Mesendoderm (in vitro differentiated cells): ENCODE results near the gene PNLIPRP1.

Experiments
- DNase-seq: peaks from one replicate; pipeline ENCODE4 v3.0.0; 2013
- H2AK5ac ChIP-seq: 2 replicates; pipeline ENCODE4 v1.6.1; 2013; ENCODE audit warnings: low read length, inconsistent platforms
- H2BK120ac ChIP-seq: 2 replicates; pipeline ENCODE4 v1.6.1; 2013; ENCODE audit warnings: low read depth, mild to moderate bottlenecking, low read length, moderate library complexity, mixed read lengths
- H2BK15ac ChIP-seq: replicated peaks from 2 replicates; pipeline ENCODE4 v1.6.1; 2013; ENCODE audit warnings: low read depth, mild to moderate bottlenecking, moderate library complexity
- H2BK5ac ChIP-seq: 2 replicates; pipeline ENCODE4 v1.6.1; 2013; ENCODE audit warnings: low read length, inconsistent platforms
- H3K18ac ChIP-seq: 2 replicates; pipeline ENCODE4 v1.6.1; 2013; ENCODE audit warnings: mild to moderate bottlenecking, low read length, mixed read lengths
- H3K23ac ChIP-seq: one replicate; pipeline ENCODE4 v1.6.1; 2013; ENCODE audit warnings: low read length
- H3K27ac ChIP-seq: 2 replicates; pipeline ENCODE4 v1.5.1; 2013; ENCODE audit warnings: low read depth, mild to moderate bottlenecking, inconsistent platforms, low read length, moderate library complexity
- H3K27me3 ChIP-seq: 2 replicates; pipeline ENCODE4 v1.6.1; 2013; ENCODE audit warnings: low read length, control low read depth, mild to moderate bottlenecking, inconsistent platforms; ENCODE audit not compliant: insufficient read depth, poor library complexity
- H3K36me3 ChIP-seq: 2 replicates; pipeline ENCODE4 v1.6.1; 2013; ENCODE audit warnings: low read length, inconsistent platforms; ENCODE audit not compliant: control insufficient read depth, insufficient read depth
- H3K4ac ChIP-seq: one replicate; pipeline ENCODE4 v1.6.1; 2013; ENCODE audit warnings: low read depth, mild to moderate bottlenecking, low read length, moderate library complexity
- H3K4me1 ChIP-seq: 2 replicates; pipeline ENCODE4 v1.6.1; 2013; ENCODE audit warnings: low read depth, low read length, inconsistent platforms; ENCODE audit not compliant: control insufficient read depth
- H3K4me2 ChIP-seq: 2 replicates; pipeline ENCODE4 v1.6.1; 2013; ENCODE audit warnings: low read length
- H3K4me3 ChIP-seq: 2 replicates; pipeline ENCODE4 v1.5.1; 2013; ENCODE audit warnings: mild to moderate bottlenecking, low read length
- H3K56ac ChIP-seq: one replicate; pipeline ENCODE4 v1.6.1; 2013; ENCODE audit warnings: low read length
- H3K79me1 ChIP-seq: 2 replicates; pipeline ENCODE4 v1.6.1; 2013; ENCODE audit warnings: low read length, inconsistent platforms
- H3K79me2 ChIP-seq: 2 replicates; pipeline ENCODE4 v1.6.1; 2013; ENCODE audit warnings: mild to moderate bottlenecking, low read length; ENCODE audit not compliant: control insufficient read depth, insufficient read depth
- H3K9ac ChIP-seq: 2 replicates; pipeline ENCODE4 v1.6.1; 2013; ENCODE audit warnings: low read length, inconsistent platforms
- H4K5ac ChIP-seq: one replicate; pipeline ENCODE4 v1.6.1; 2013; ENCODE audit warnings: low read length
- H4K8ac ChIP-seq: one replicate; pipeline ENCODE4 v1.6.1; 2013; ENCODE audit warnings: low read depth, mild to moderate bottlenecking, control low read depth, low read length, moderate library complexity
- WGBS: extraction: QIAGEN DNeasy Blood & Tissue Kit; methylation state at CpG from one replicate; pipeline ENCODE4 v1.1.7; 2013; ENCODE audit warnings: low lambda C conversion rate, missing lambda C conversion rate; ENCODE audit not compliant: insufficient coverage; ENCODE audit errors: extremely low coverage; 5-methylcytosine and 5-hydroxymethylcytosine counted together

PNLIPRP1 gene

GRCh38 chr10:116612107-116612769, 21.5 kb downstream of the PNLIPRP1 start:
- Histone ChIP-seq H4K5ac (no peak overlapping the region), H3K79me2 (no peaks in the 10 kb centered on the region), H3K36me3 (no peaks in the 10 kb centered on the region), H2BK120ac (no peak overlapping the region), H4K8ac (no peak overlapping the region), H2BK15ac (no peak overlapping the region), H3K56ac (no peak overlapping the region), H3K9ac (no peak overlapping the region), H3K4me3 (no peak overlapping the region), H3K27ac (no peak overlapping the region), H3K79me1 (no peaks in the 10 kb centered on the region), H3K23ac (no peak overlapping the region), H3K27me3 (no peaks in the 10 kb centered on the region), H3K18ac (no peak overlapping the region), H3K4me1 (no peaks in the 10 kb centered on the region), H2AK5ac (no peak overlapping the region), H2BK5ac (no peak overlapping the region), H3K4ac (no peak overlapping the region), H3K4me2 (no peak overlapping the region)
- WGBS: no CpG with 5 or more reads among the region's 8 CpGs
- no peak for DNase-seq

GRCh38 chr10:116613471-116613870, 22.7 kb downstream of the PNLIPRP1 start:
- no peak overlapping the region for H2BK15ac ChIP-seq
- WGBS: no CpG with 5 or more reads among the region's 2 CpGs
- H2BK120ac ChIP-seq: no peak overlapping the region
- H3K4me3 ChIP-seq: no peak overlapping the region
- H3K9ac ChIP-seq: no peak overlapping the region
- no peak overlapping the region for H3K27ac ChIP-seq
- DNase-seq: no peak
- no peak overlapping the region for H2BK5ac ChIP-seq
- no peak overlapping the region for H2AK5ac ChIP-seq
- no peaks in the 10 kb centered on the region for H3K79me1 ChIP-seq
- no peak overlapping the region for H3K4ac ChIP-seq
- no peaks in the 10 kb centered on the region for H3K36me3 ChIP-seq
- H3K23ac ChIP-seq: no peak overlapping the region
- H4K8ac ChIP-seq: no peak overlapping the region
- no peak overlapping the region for H3K18ac ChIP-seq
- H3K56ac ChIP-seq: no peak overlapping the region
- no peaks in the 10 kb centered on the region for H3K27me3 ChIP-seq
- no peak overlapping the region for H3K4me2 ChIP-seq
- no peak overlapping the region for H4K5ac ChIP-seq
- H3K4me1 ChIP-seq: no peaks in the 10 kb centered on the region
- no peaks in the 10 kb centered on the region for H3K79me2 ChIP-seq

- H3K27ac ChIP-seq: no peak overlapping the region
- H3K27me3 ChIP-seq: no peaks in the 10 kb centered on the region
- H2AK5ac ChIP-seq: no peak overlapping the region
- H2BK5ac ChIP-seq: no peak overlapping the region
- no peak overlapping the region for H3K9ac ChIP-seq
- H3K79me2 ChIP-seq: no peaks in the 10 kb centered on the region
- H3K23ac ChIP-seq: no peak overlapping the region
- no peak overlapping the region for H4K5ac ChIP-seq
- H3K36me3 ChIP-seq: no peaks in the 10 kb centered on the region
- no peak overlapping the region for H3K56ac ChIP-seq
- no peak overlapping the region for H2BK120ac ChIP-seq
- no peak overlapping the region for H3K18ac ChIP-seq
- no peaks in the 10 kb centered on the region for H3K4me1 ChIP-seq
- DNase-seq: no peak
- no peak overlapping the region for H2BK15ac ChIP-seq
- no peak overlapping the region for H3K4ac ChIP-seq
- no peak overlapping the region for H4K8ac ChIP-seq
- no CpG with 5 or more reads among the region's 2 CpGs for WGBS
- no peak overlapping the region for H3K4me2 ChIP-seq
- no peaks in the 10 kb centered on the region for H3K79me1 ChIP-seq
- no peak overlapping the region for H3K4me3 ChIP-seq
Measured at GRCh38 chr10:116614796-116615195, 24.0 kb downstream of the PNLIPRP1 start.

- H3K79me2 ChIP-seq: no peaks in the 10 kb centered on the region
- no peak overlapping the region for H3K4me3 ChIP-seq
- H2BK15ac ChIP-seq: no peak overlapping the region
- H2AK5ac ChIP-seq: no peak overlapping the region
- no peak for DNase-seq
- no peaks in the 10 kb centered on the region for H3K79me1 ChIP-seq
- no peak overlapping the region for H3K56ac ChIP-seq
- no peak overlapping the region for H4K8ac ChIP-seq
- no peak overlapping the region for H3K4me2 ChIP-seq
- H3K36me3 ChIP-seq: no peaks in the 10 kb centered on the region
- no CpG with 5 or more reads among the region's 3 CpGs for WGBS
- H2BK120ac ChIP-seq: no peak overlapping the region
- H3K27ac ChIP-seq: no peak overlapping the region
- no peak overlapping the region for H3K9ac ChIP-seq
- no peaks in the 10 kb centered on the region for H3K4me1 ChIP-seq
- H3K23ac ChIP-seq: no peak overlapping the region
- no peak overlapping the region for H4K5ac ChIP-seq
- H3K18ac ChIP-seq: no peak overlapping the region
- no peak overlapping the region for H3K4ac ChIP-seq
- no peak overlapping the region for H2BK5ac ChIP-seq
- H3K27me3 ChIP-seq: no peaks in the 10 kb centered on the region
Measured at GRCh38 chr10:116615199-116615776, 24.5 kb downstream of the PNLIPRP1 start.

- Histone ChIP-seq H3K4ac (no peak within 1 kb of the TSS), H2BK5ac (no peak within 1 kb of the TSS), H2BK120ac (no peak within 1 kb of the TSS), H3K4me2 (no peak within 1 kb of the TSS), H4K8ac (no peak within 1 kb of the TSS), H2BK15ac (no peak within 1 kb of the TSS), H3K18ac (no peak within 1 kb of the TSS), H2AK5ac (no peak within 1 kb of the TSS), H3K9ac (no peak within 1 kb of the TSS), H3K23ac (no peak within 1 kb of the TSS), H3K36me3 (no peaks in the 10 kb centered on the region), H3K27ac (no peak within 1 kb of the TSS), H3K79me1 (no peaks in the 10 kb centered on the region), H3K79me2 (no peaks in the 10 kb centered on the region), H4K5ac (no peak within 1 kb of the TSS), H3K4me3 (no peak within 1 kb of the TSS), H3K56ac (no peak within 1 kb of the TSS), H3K4me1 (no peaks in the 10 kb centered on the region), H3K27me3 (no peaks in the 10 kb centered on the region)
- no CpG with 5 or more reads among the region's 20 CpGs for WGBS
- DNase-seq: no peak
Measured at GRCh38 chr10:116620423-116621400, 30.0 kb downstream of the PNLIPRP1 start, which contains the start of gene PNLIPRP2. TSS of gene PNLIPRP2 (plus strand) at chr10:116620953.
